Measurements from ENCODE around the gene KCNIP4.

DNA sequence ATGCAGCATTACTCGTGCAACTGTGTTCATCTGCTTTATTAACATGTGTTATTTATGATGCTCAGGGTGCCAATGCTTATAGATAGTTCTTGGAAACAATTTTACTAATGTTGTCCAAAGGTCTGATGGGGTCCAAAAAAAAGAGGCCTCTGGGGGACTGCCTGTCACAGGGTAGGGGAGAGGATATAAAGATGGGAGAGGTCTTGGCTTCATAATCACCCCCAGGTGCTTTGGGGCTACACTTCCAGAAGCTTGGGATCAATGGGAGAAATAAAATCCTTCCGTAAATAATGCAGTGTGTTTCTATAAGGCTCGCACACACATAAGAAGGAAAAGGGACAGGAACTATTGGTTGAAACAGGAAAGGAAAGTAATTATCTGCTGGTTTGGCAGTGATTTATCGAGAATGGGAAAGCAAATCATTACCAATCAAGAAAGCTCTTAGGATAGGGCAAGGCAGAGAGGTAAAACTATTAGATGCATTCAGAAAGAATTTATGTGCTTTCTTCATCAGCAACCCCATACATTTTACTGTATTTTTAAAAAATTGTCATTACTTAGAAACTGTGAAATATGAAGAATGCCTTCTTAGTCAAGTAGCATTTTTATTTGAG is 677.0 kb downstream of the KCNIP4 start:
- TF ChIP-seq RNF2 (IDR thresholded peaks at IDR 0.05): no peak
- TF ChIP-seq ZNF583 (CRISPR knock-in tag; IDR thresholded peaks at IDR 0.05): no peak
- TF ChIP-seq CHD4 (IDR thresholded peaks at IDR 0.05; ENCODE audit: insufficient read depth, insufficient replicate concordance, low read depth, low read length, poor library complexity, severe bottlenecking): no peak
- TF ChIP-seq BDP1 (IDR thresholded peaks at IDR 0.05; ENCODE audit: insufficient read depth, insufficient read length): no peak
- TF ChIP-seq, protein P1, sequence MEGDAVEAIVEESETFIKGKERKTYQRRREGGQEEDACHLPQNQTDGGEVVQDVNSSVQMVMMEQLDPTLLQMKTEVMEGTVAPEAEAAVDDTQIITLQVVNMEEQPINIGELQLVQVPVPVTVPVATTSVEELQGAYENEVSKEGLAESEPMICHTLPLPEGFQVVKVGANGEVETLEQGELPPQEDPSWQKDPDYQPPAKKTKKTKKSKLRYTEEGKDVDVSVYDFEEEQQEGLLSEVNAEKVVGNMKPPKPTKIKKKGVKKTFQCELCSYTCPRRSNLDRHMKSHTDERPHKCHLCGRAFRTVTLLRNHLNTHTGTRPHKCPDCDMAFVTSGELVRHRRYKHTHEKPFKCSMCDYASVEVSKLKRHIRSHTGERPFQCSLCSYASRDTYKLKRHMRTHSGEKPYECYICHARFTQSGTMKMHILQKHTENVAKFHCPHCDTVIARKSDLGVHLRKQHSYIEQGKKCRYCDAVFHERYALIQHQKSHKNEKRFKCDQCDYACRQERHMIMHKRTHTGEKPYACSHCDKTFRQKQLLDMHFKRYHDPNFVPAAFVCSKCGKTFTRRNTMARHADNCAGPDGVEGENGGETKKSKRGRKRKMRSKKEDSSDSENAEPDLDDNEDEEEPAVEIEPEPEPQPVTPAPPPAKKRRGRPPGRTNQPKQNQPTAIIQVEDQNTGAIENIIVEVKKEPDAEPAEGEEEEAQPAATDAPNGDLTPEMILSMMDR (IDR thresholded peaks at IDR 0.05 in 2 of 3, conservative IDR thresholded peaks at IDR 0.05 in 1 of 3; ENCODE audit: insufficient read depth in 2 of 3, low read depth in 1 of 3, low read length in 3 of 3): no peak
- TF ChIP-seq ZNF133 (CRISPR knock-in tag; IDR thresholded peaks at IDR 0.05): no peak
